Endothelial cell of umbilical vein (primary cell): Measurements from ENCODE around the gene RRP8.

Experiments used
- CTCF ChIP-seq, 2 donors: IDR thresholded peaks; 1 replicate in 1 of 2; 2 replicates in 1 of 2; pipeline ENCODE4 v1.5.1; 2011; ENCODE audit warnings: low read length in 2 of 2, mild to moderate bottlenecking in 2 of 2, moderate library complexity in 2 of 2, control low read depth in 1 of 2, inconsistent platforms in 1 of 2, low read depth in 1 of 2; ENCODE audit not compliant: insufficient read depth in 1 of 2; ENCODE audit errors: extremely low read depth in 1 of 2
- MAX ChIP-seq: IDR thresholded peaks from 2 replicates; pipeline ENCODE4 v1.6.1; 2011; ENCODE audit not compliant: insufficient read depth, insufficient read length

GRCh38 chr11:6563667-6564066 lies 39.7 kb downstream of the RRP8 start:
- TF ChIP-seq MAX (no peak), CTCF (IDR thresholded peaks at IDR 0.05; ENCODE audit: extremely low read depth in 1 of 2, insufficient read depth in 1 of 2, low read depth in 1 of 2, low read length in 2 of 2) (no peak)
